ENCODE data around the gene PLCXD1.
"Not testable (repeated sequence)": the region's sequence is repeated elsewhere in the genome, so short reads cannot be mapped to it uniquely, and the experiment has no call there.

The PLCXD1 gene

DNA sequence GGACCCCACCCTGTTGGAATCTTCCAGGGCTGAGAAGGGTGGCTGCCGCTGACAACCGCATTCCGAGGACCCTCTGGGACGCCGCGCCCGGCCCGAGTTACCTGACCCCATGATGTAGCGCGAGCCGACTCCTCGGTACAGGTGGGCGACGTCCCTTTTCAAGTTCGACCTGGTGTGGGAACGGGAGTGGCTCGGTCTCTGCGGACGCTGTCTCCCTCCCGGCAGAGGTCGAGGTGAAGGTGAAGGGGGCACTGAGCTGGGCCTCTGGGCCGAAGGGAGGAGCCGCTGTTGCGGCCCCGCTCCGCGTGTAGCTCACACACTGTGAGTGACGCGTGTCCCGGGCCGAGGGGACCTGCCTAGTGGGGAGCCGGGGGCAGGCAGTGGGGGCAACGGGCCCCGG, 32.9 kb downstream of the PLCXD1 start:
- H3K27ac Mint-ChIP-seq = no peak overlapping the region
- ATAC-seq (replicated peaks) = no peak

GRCh38 chrX:314781-315595, 33.8 kb downstream of the PLCXD1 start:
- no peak for DNase-seq
- Mint-ChIP-seq H3K4me1 (peaks cover 1 to 9% of the 10 kb centered on the region in 2 donors), H3K36me3 (peaks cover 31 to 32% of the 10 kb centered on the region in 2 donors), H3K4me3 (no peak overlapping the region), H3K27me3 (no peaks in the 10 kb centered on the region), H3K9me3 (peaks cover 0 to 2% of the 10 kb centered on the region in 2 donors), H3K27ac (no peak overlapping the region)
- no peak for ATAC-seq (replicated peaks)

More for the DNA sequence above, 32.9 kb downstream of the PLCXD1 start:
- no peak for DNase-seq
- peaks cover 0 to 2% of the 10 kb centered on the region in 2 donors for H3K9me3 Mint-ChIP-seq
- H3K4me1 Mint-ChIP-seq = peaks cover 0 to 9% of the 10 kb centered on the region in 2 donors
- H3K27me3 Mint-ChIP-seq = no peaks in the 10 kb centered on the region
- H3K36me3 Mint-ChIP-seq = peaks cover 38 to 39% of the 10 kb centered on the region in 2 donors
- H3K4me3 Mint-ChIP-seq = no peak overlapping the region

DNA sequence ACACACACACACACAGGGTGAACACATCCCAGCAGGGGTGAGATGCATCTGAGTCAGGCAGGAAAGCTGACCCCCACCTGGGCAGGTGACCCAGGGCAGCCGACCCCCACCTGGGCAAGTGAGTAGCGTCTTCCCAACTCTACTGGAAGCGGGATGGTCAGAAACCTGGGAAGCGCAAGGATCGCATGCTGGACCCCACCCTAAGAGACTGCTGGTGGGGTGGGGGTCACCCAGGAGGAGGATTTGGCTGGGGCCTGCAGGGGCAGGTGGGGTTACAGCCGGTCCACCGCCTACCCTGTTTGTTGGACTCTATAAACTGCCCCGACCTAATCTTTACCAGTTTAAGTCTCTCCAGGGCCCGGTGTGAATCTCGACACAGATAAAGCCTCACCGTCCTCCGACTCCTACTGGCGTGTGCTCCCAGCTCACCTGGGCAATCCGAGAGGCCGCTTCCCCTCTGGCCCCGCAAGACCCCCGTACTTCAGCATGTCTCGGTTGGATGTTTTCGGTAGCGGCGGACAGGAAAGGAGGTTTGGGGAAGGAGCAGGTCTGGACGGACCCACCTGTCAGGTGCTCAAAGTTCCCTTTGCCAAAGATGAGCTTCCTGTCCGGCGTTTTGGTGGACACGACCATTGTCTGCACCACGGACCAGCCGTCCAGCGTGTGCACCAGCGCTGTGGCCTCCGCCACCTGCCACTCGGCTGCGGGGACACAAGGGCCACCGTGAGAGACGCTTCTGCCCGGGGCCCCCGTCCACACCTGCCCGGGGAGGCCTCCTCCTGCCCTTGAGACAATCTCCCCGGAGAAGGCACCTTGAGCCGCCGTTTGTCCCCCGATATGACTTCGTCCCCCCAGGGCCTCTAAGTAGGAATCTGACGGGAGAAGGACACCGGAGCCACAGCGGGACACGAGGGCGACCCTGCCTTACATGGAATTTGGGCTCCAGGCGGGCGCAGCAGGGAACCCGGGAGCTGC, 35.5 kb downstream of the PLCXD1 start:
- H3K36me3 Mint-ChIP-seq = peaks cover 22 to 23% of the 10 kb centered on the region in 2 donors
- peaks cover 0 to 2% of the 10 kb centered on the region in 2 donors for H3K9me3 Mint-ChIP-seq
- H3K4me3 Mint-ChIP-seq = peak overlapping the region; percentile 54 to 56
- peak overlapping the region; percentile 47 for H3K27ac Mint-ChIP-seq
- no peaks in the 10 kb centered on the region for H3K27me3 Mint-ChIP-seq
- ATAC-seq (replicated peaks) = no peak
- peaks cover 11 to 13% of the 10 kb centered on the region in 2 donors for H3K4me1 Mint-ChIP-seq
- no peak for DNase-seq

DNA sequence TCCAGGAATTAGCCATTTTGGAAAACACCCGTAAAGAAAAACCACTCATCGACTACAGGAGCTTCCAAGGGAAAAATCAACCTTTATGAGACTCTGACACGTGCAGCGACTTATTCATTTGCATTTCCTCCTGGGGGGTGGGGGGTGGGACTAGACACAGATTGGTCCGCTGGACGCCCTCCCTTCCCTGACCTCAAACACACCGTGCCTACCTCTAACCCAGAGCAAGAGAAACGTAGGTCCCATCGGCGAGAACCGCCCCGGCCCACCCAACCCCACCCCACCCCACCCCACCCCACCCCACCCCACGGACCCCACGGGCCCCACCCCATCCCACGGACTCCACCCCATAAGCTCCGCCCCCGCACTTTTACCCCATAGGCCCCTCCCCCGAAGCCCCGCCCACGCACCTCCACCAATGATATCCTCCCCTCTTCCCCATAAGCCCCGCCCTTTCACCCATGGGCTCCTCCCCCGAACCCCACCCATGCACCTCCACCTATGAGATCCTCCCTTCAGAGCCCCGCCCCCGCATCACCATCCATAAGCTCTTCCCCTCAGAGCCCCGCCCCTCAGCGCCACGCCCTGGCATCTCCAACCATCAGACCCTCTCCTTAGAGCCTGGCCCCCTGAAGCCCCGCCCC, 36.4 kb downstream of the PLCXD1 start:
- Mint-ChIP-seq H3K4me3 (peak overlapping the region; percentile 86 to 90), H3K9me3 (peaks cover 0 to 2% of the 10 kb centered on the region in 2 donors), H3K27me3 (no peaks in the 10 kb centered on the region), H3K4me1 (peaks cover 13% of the 10 kb centered on the region in 2 donors), H3K27ac (peak overlapping the region; percentile 98), H3K36me3 (peaks cover 14 to 15% of the 10 kb centered on the region in 2 donors)
- ATAC-seq (replicated peaks) (no peak), DNase-seq (no peak)

DNA sequence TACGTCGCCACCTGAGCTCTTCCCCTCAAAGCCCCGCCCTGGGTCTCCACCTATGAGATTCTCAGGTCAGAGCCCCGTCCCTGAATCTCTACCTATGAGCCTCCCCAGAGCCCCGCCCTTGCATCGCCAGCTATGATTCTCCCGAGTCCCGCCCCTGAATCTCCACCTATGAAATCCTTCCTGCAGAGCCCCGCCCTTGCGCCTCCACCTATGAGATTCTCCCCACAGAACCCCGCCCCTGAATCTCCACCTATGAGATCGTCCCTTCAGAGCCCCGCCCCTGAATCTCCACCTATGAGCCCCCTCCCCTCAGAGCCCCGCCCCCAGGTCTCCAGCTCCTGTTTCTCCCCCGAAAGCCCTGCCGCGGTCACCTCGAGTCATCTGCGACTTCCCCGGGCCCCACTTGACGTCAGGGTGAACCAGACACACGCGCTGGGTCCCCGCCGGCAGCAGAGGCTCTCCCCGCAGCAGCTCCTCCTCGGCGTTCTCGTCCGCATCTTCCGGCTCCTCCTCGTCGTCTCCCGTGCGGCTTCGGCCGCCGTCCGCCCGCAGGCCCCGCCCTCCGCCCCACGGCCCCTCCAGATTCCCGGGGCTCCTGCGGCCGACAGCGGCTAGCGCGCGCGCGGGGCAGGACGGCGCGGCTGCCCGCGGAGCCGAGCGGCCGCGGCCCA, 37.0 kb downstream of the PLCXD1 start:
- DNase-seq (peak; percentile 98), ATAC-seq (replicated peaks) (peak; percentile 73 to 75)
- peak overlapping the region; percentile 98 for H3K27ac Mint-ChIP-seq
- H3K4me1 Mint-ChIP-seq = peaks cover 15 to 19% of the 10 kb centered on the region in 2 donors
- H3K27me3 Mint-ChIP-seq = peaks cover under 1 to 2% of the 10 kb centered on the region in 2 donors
- H3K36me3 Mint-ChIP-seq = peaks cover 8 to 12% of the 10 kb centered on the region in 2 donors
- peaks cover 0 to 2% of the 10 kb centered on the region in 2 donors for H3K9me3 Mint-ChIP-seq
- H3K4me3 Mint-ChIP-seq = peak overlapping the region; percentile 86 to 90

GRCh38 chrX:318739-319578, 37.8 kb downstream of the PLCXD1 start, which contains the start of gene GTPBP6:
TSS of gene GTPBP6 (minus strand) at chrX:318796. CDS start at chrX:318787, 9 bp downstream.
- H3K36me3 Mint-ChIP-seq = peaks cover 4 to 8% of the 10 kb centered on the region in 2 donors
- DNase-seq = peak; percentile 100
- peak; percentile 80 for ATAC-seq (replicated peaks)
- peak within 1 kb of the TSS; percentile 98 for H3K27ac Mint-ChIP-seq
- peaks cover 20 to 25% of the 10 kb centered on the region in 2 donors for H3K4me1 Mint-ChIP-seq
- peaks cover 0 to 2% of the 10 kb centered on the region in 2 donors for H3K9me3 Mint-ChIP-seq
- H3K4me3 Mint-ChIP-seq = peak within 1 kb of the TSS; percentile 89 to 90
- H3K27me3 Mint-ChIP-seq = peaks cover 5 to 7% of the 10 kb centered on the region in 2 donors

- DNase-seq (no peak), ATAC-seq (replicated peaks) (no peak)
- Mint-ChIP-seq H3K27ac (peak overlapping the region; percentile 96), H3K4me1 (peaks cover 20 to 25% of the 10 kb centered on the region in 2 donors), H3K27me3 (peaks cover 5 to 7% of the 10 kb centered on the region in 2 donors), H3K4me3 (peak overlapping the region; percentile 89 to 90), H3K9me3 (peaks cover 0 to 2% of the 10 kb centered on the region in 2 donors), H3K36me3 (peaks cover 4 to 8% of the 10 kb centered on the region in 2 donors)
Observed at GRCh38 chrX:319579-320125, 38.5 kb downstream of the PLCXD1 start.

DNA sequence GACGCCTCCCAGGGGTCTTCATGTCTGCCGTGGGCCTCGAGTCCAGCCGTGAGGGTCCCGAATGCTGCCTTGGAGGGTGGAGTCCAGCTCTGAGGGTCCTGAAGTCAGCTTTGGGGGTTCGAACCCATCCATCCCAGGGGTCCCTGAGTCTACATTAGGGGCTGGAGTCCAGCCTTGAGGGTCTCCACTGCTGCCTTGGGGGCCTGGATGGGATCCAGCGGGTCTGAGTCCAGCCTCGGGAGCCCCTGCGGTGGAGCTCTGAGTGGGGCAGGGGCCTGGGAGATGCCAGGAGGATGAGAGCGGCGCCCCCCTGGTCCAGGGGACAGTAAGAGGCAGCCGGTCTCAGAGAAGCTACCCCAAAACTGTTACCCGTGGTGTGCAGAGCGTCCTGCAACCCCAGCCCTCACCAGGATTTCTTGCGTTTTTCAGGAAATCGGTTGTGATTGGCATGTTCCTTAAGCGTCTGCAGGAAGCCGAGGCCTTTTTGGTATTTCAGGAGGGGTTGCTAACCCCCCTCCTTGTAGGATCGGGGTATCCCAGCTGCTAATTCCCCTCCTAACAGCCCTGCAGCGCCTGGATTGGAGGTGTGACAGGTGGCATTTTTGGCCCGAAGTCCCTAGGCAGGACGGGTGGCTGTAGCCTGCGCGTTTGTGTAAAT, 39.1 kb downstream of the PLCXD1 start:
- Mint-ChIP-seq H3K4me1 (peaks cover 23 to 25% of the 10 kb centered on the region in 2 donors), H3K4me3 (peak overlapping the region; percentile 89 to 90), H3K27ac (peak overlapping the region; percentile 95), H3K36me3 (peaks cover 4 to 8% of the 10 kb centered on the region in 2 donors), H3K27me3 (peaks cover 5 to 7% of the 10 kb centered on the region in 2 donors), H3K9me3 (peaks cover 0 to 2% of the 10 kb centered on the region in 2 donors)
- ATAC-seq (replicated peaks) = no peak
- no peak for DNase-seq

GRCh38 chrX:323721-324628, 42.8 kb downstream of the PLCXD1 start:
- peak; percentile 4 to 14 for ATAC-seq (replicated peaks)
- Mint-ChIP-seq H3K9me3 (no peaks in the 10 kb centered on the region), H3K4me1 (peaks cover 13 to 25% of the 10 kb centered on the region in 2 donors), H3K36me3 (peaks cover 0 to 3% of the 10 kb centered on the region in 2 donors), H3K27ac (peak overlapping the region; percentile 68), H3K27me3 (peaks cover 5 to 13% of the 10 kb centered on the region in 2 donors), H3K4me3 (peak overlapping the region in 1 of 2 donors; percentile 1)
- DNase-seq = no peak

DNA sequence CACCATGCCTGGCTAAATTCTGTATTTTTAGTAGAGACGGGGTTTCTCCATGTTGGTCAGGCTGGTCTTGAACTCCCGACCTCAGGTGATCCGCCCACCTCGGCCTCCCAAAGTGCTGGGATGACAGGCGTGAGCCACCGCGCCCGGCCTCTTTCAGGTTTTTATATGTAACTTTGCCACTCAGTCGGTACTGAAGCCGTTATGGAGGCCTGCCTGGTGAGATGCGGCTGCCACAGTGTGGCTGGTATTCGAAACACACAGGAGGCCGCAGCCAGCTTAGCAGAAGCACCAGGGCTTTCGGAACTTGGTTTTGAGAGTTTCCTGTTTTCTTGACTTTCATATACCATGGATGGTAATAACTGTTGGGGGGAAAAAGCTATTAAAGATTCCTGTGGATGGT, 43.5 kb downstream of the PLCXD1 start:
- Mint-ChIP-seq H3K27me3 (peaks cover 5 to 19% of the 10 kb centered on the region in 2 donors), H3K4me1 (peaks cover 13 to 25% of the 10 kb centered on the region in 2 donors)
- not testable (repeated sequence) for H3K9me3 Mint-ChIP-seq, H3K27ac Mint-ChIP-seq, DNase-seq, H3K4me3 Mint-ChIP-seq, H3K36me3 Mint-ChIP-seq
- peak in 1 of 2 donors; percentile 16 for ATAC-seq (replicated peaks)

DNA sequence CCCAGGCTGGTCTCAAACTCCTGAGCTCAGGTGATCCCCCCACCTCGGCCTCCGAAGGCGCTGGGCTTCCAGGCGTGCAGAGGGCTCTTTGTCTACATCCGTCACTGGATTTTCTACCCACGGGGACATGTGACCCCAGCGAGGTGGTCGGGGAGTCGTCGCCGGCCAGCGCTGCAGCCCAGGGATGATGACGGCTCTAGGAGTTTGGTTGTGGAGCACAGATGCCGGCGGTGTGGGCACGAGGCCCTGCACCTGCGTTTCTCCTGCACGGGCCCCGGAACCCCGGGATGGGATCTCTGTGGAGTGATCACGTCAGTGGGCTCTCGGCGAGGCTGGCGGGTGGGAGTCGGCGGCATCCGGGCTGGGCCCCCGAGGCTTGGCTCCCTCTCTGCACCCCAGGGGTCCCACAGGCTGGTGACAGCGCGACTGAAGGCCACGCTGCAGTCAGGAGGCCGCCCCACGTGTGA, 46.5 kb downstream of the PLCXD1 start:
- Mint-ChIP-seq H3K4me3 (no peak overlapping the region), H3K9me3 (no peaks in the 10 kb centered on the region), H3K27me3 (peaks cover 13 to 29% of the 10 kb centered on the region in 2 donors), H3K36me3 (peaks cover 2 to 3% of the 10 kb centered on the region in 2 donors), H3K4me1 (peaks cover 12 to 18% of the 10 kb centered on the region in 2 donors), H3K27ac (peak overlapping the region; percentile 20)
- ATAC-seq (replicated peaks) (no peak), DNase-seq (no peak)
